NK-92 (cell line): ENCODE measurements around the gene JCHAIN.
"Not testable (repeated sequence)": the region's sequence is repeated elsewhere in the genome, so short reads cannot be mapped to it uniquely, and the experiment has no call there.

Source experiments
- DNase-seq: peaks from one replicate; lab custom pipeline; 2025; ENCODE audit not compliant: unreplicated experiment; lab: John Stamatoyannopoulos, UW

JCHAIN gene

DNA sequence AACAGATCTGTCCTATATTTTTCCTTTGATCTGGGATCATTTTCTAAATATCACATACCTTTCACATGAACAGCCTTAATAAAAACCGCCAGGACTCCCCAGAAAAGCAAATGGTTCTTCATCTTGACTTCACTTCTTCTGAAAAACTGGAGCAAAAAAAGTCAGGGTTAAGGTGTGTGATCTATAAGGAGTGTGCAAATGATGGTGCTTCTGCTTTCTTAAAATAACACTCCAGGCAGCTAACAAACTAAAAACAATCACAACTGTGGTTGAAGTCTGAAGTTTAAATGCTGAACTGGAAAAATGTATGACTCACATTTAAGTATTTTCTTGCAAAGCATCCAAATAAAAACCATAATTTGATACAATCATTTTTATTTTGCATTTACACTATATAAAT is at the start of gene JCHAIN:
TSS of gene JCHAIN (minus strand) at position 140 of the 400 bp plus-strand sequence. CDS start at position 122, 18 bp downstream.
- no peak for DNase-seq

- DNase-seq: no peak
Observed at GRCh38 chr4:70715097-70715496, 48.8 kb upstream of the JCHAIN start.

GRCh38 chr4:70714079-70714887 is 48.0 kb upstream of the JCHAIN start:
- no peak for DNase-seq

DNA sequence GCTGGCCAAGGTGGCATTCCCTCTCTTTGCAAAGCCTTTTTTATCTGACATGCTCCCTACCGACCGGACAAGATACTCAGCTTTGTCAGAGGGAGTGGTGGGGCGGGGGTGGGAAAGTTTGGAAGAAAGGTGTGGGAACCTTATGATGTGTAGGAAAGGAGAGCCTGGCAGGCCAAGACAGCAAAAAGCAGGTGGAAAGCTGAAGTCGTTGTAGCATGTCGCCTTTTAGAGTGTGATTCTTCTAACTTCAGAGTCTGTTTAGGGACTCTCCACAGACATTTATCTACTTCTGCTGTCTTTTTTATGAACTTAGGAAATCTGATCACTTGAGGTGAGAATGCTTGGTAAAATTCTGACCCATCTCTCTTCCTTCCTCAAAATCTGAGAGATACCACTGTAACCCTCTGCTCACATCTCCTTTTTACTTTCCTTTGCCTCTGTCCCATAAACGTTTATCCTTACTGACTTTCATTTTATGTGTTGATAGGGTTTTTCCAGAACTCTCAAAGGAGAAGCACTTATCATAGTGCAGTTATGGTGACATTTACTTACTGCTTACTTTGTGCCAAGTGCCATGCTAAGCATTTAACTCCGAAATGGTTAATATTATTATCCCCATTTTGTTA is 47.3 kb upstream of the JCHAIN start:
- no peak for DNase-seq

- no peak for DNase-seq
Observed at GRCh38 chr4:70712604-70713452, 46.5 kb upstream of the JCHAIN start.

DNA sequence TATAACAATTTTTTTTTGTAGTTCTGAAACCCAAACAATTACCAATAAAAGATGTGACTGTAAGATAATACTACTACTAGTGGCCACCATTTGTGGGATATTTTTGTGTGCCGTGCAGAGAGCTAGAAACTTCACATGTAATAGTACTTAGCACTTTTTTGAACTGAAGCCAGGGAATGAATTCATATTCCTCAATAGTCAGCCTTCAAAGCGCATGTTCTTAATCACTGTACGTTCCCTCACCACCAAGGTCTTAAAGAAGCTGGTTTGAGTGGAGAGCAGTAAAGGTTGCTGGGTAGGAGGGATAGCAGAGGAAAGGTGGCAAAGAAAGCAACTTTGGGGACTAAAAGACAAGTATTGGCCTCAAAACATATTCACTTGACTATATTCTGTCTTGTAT is 45.8 kb upstream of the JCHAIN start:
- DNase-seq: no peak

DNA sequence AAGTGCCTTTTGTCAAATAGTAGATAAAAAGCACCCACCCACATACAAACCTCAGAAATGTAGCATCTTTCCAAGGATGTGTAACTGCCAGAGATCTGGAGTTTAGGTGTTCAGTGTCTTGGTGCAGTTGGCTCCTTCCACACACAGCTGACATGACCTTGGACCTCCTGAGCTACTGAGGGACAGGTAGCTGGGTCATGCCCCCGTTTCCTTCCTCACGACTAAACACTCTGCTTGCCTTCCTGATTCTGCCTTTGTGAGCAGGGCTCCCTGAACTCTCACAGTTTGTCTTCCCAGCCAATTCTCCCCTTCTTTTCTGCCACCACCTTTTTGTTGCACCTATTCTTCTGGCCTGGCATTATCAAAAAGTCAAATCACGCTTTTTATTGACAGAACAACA is 45.3 kb upstream of the JCHAIN start:
- DNase-seq: no peak

- DNase-seq: no peak
Observed at GRCh38 chr4:70709611-70710205, 43.4 kb upstream of the JCHAIN start.

DNA sequence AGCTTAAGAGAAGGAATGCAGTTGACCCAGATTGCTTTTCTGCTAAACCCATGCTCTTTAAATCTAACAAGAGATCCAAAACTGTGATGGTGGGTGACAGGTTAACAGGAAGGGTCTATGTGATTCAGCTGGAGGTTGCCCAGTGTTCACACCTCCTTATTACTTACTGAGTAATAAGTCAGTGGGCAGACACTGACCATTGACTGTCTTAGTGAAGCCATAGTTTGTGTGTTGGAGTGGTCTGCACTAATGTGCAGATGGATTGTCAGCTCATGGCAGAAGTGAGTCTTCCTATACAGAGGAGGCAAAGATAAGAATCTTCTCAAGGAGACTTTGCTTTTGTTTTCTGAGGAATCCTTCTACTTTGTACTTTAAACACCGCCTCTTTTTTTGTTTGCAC is 40.2 kb upstream of the JCHAIN start:
- DNase-seq: no peak

GRCh38 chr4:70706044-70706461 is 39.7 kb upstream of the JCHAIN start:
- no peak for DNase-seq

DNA sequence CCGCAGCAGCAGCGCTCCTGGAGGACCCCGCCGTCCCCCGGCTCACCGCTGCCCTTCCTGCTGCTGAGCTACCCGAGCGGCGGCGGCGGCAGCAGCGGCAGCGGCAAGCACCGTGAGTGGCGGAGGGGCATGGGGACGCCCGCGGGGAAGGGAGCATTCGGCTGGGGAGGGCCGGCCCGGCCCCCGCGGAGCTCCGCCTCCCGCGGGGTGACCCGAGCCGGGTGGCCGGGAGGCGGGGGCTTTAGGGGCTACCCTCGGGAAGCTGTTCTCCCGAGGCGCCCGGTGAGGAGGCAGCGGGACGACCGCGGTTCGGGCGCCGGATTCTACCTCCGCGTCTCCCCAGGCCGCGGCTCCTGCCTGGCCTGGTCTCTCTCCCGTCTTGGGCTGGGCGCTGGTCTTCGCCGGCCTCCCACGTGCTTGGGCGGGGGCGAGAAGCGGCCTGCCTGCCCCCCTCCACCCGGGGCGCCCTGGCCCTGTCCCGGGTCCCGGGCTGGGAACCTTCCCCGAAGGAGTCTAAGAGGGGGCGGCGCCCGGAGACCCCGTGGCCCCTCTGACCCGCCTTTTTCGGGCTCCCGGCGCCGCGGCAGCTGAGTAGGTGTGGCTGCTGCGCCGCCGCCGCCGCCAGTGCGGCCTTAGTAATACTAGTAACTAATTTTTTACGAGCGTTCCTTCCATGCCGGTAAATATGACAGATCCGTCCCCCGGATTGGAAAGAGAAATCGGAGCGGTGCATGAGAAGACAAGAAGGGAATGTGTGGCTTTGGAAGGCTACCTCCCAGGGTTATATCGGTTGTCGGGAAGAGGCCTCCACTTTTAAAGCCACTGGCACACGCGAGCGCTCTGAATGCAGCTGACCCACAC is 39.1 kb upstream of the JCHAIN start:
- DNase-seq: no peak

GRCh38 chr4:70704931-70705182 is 38.5 kb upstream of the JCHAIN start:
- no peak for DNase-seq

DNA sequence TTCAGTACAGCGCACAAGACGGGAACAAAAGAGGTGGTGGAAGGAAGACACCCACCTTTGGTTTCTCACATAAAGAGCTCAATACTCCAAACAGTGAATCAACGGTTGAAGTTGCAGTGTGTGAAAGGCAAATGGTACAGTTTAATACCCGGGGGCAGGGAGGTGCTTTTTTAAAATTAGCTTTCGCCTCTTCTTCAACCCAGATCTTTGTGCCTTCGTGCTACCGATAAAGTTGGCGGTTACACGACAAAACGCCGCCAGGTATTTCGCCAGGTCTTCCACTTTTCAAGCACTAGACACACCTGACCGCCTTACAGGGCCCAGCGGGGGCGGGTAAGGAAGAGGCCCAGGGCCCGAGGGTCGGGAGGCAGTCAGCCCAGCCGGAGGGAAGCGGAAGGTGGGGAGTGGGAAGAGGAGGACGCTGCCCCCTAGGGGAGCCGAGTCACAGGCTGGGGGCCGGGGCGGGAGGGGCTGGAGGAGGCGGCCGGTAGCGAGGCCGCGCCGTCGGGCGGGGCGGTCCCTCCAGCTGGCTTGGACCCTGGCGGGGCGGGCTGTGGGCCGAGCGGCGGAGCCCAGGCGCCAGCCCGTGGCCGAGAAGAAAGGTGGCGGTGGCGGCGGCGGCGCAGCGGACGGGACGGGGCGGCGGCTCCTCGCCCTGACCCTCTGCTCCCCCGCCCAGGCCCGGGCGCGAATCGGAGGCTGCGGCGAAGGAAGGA is 38.1 kb upstream of the JCHAIN start:
- DNase-seq: no peak

DNA sequence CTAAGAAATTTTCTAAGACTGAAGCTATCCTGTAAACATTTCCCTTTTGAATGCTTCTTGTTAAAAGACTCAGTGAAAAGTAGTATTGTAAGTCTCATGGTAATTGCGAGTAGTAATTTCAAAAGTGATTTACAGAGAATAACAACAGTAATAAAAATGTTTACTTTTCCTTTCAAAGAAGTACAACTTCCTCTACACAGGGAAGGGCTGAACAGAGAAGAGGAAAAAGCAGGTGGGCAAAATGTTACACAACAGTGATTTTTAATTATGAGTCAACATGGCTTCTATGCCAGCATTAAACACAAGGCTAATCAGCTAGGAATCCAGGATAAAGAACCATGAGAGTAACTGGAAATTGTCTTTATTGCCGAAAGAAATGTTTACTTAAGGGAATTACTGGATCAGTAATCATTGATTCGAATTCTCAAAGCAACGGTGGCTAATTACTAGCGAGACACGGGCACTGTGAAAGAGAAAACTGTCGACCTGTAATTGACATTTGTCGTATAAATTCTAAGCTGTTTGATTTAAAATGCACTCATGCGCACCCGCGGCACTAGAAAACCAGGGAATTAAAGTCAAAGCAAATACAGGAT is 37.4 kb upstream of the JCHAIN start:
- no peak for DNase-seq

GRCh38 chr4:70702592-70702991 is 36.3 kb upstream of the JCHAIN start:
- DNase-seq: not testable (repeated sequence)

DNA sequence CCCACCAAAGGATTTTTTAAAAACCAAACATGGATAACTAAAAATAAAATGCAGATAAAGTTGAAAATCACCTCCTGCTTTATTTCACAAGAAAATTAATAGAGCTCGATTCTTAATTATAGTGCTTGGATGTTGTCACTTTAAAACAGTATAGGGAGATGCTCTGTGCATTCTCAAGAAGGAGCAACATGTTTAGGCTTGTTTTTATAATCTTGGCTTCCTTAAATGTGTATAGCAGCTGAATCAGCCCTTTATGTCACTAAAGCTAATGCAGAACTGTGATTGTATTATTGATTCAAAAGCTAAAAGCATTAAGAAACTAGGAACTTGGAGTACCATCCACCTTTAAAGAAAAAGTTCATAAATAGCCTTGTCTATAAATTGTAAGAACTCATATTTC is 35.0 kb upstream of the JCHAIN start:
- no peak for DNase-seq

DNA sequence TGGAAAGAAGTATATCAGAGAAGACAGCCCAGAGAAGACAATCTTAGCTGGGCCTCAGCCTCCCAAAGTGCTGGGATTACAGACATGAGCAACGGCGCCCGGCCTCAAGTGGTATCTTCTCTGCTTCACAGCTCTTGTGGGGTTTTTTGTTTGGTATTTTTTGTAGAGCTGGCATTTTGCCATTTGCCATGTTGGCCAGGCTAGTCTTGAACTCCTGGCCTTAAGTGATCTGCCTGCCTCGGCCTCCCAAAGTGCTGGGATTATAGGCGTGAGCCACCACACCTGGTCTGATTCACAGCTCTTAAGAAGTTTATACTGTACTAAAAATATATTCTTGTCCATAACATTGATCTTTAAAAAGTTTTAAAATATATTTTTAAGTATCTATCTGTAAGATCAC is 34.4 kb upstream of the JCHAIN start:
- DNase-seq: no peak

GRCh38 chr4:70698435-70698834 is 32.1 kb upstream of the JCHAIN start:
- DNase-seq: not testable (repeated sequence)

GRCh38 chr4:70694633-70695032 is 28.3 kb upstream of the JCHAIN start:
- DNase-seq: not testable (repeated sequence)

- no peak for DNase-seq
Observed at GRCh38 chr4:70691661-70692060, 25.4 kb upstream of the JCHAIN start.
